GM12878 (cell line): ENCODE results near the gene UNC93B1. TPM values are rescaled to one million over a fixed set of nuclear protein-coding genes. Genes with fewer than 3 reads are reported as not detected.
A peak's percentile ranks its signal among the peaks of the same experiment; 100 is the strongest.

Experiments
- ATAC-seq: fragments of 200-7000 bp; cut with Tn5 transposase; 3 replicates; pipeline ENCODE4 v1.9.1; 2020; ENCODE audit warnings: mild to moderate bottlenecking, moderate library complexity
- BruUV-seq: library from RNA; stranded (reverse); fragments of 400-500 nt; replicated peaks from 2 replicates; lab custom pipeline; 2021; lab: Mats Ljungman, UMichigan
- CTCF ChIA-PET: fragments of 300-600 bp; sonication (Branson Sonifier 250); formaldehyde crosslinking; extraction: SDS; loops from one replicate; lab custom pipeline; 2021; ENCODE audit warnings: inconsistent platforms; lab: Yijun Ruan, JAX
- POLR2A ChIA-PET: fragments of 350-600 bp; formaldehyde crosslinking; extraction: SDS; loops from one replicate; lab custom pipeline; 2021; ENCODE audit warnings: inconsistent platforms; lab: Charles Lee
- RAD21 ChIA-PET: fragments of 300-600 bp; sonication (Branson Sonifier 250); formaldehyde crosslinking; loops from one replicate; lab custom pipeline; 2023; ENCODE audit warnings: antibody characterized with exemption; ENCODE audit not compliant: unreplicated experiment; lab: Charles Lee
- SMC1A ChIA-PET: fragments of 300-600 bp; sonication (Branson Sonifier 250); formaldehyde crosslinking; loops from one replicate; lab custom pipeline; 2023; ENCODE audit not compliant: unreplicated experiment, uncharacterized antibody; lab: Charles Lee
- DNase-seq: peaks from one replicate; pipeline ENCODE4 v3.0.0-alpha.2; 2011; ENCODE audit warnings: low read depth, low spot score
- FAIRE-seq: peaks from 3 replicates; lab custom pipeline; 2011; peaks lifted over from hg19 to GRCh38; lab: Jason Lieb, UNC
- H2AFZ ChIP-seq: 2 replicates; pipeline ENCODE4 v1.6.0; 2011; ENCODE audit warnings: low read depth, low read length, control low read depth; ENCODE audit not compliant: control insufficient read depth
- H3K27ac ChIP-seq: 2 replicates; pipeline ENCODE4 v1.5.1; 2011; ENCODE audit warnings: control low read depth; ENCODE audit not compliant: control insufficient read depth, insufficient read depth
- H3K27me3 ChIP-seq, 2 experiments: replicated peaks in 1 of 2; 2 replicates each; pipeline versions ENCODE4 v1.6.0 to v1.6.1; 2011; ENCODE audit warnings: low read length in 1 of 2; ENCODE audit not compliant: control insufficient read depth in 2 of 2, insufficient read depth in 2 of 2
- H3K36me3 ChIP-seq, 2 experiments: 2 replicates each; pipeline ENCODE4 v1.5.1; 2011; ENCODE audit warnings: low read length in 1 of 2; ENCODE audit not compliant: control insufficient read depth in 2 of 2, insufficient read depth in 2 of 2
- H3K4me1 ChIP-seq: 2 replicates; pipeline ENCODE4 v1.6.1; 2011; ENCODE audit warnings: mild to moderate bottlenecking, low read length, moderate library complexity, mixed read lengths; ENCODE audit not compliant: control insufficient read depth, insufficient read depth
- H3K4me2 ChIP-seq: 2 replicates; pipeline ENCODE4 v1.6.0; 2011; ENCODE audit warnings: control low read depth; ENCODE audit not compliant: control insufficient read depth, insufficient read depth
- H3K4me3 ChIP-seq: fragments of 200-600 bp; sonication (generic); 2 replicates; pipeline ENCODE4 v1.5.1; 2016
- H3K79me2 ChIP-seq: 2 replicates; pipeline ENCODE4 v1.6.0; 2011; ENCODE audit warnings: low read length; ENCODE audit not compliant: control insufficient read depth, insufficient read depth
- H3K9ac ChIP-seq: 2 replicates; pipeline ENCODE4 v1.8.0; 2011; ENCODE audit warnings: low read length, control low read depth, mixed read lengths; ENCODE audit not compliant: control insufficient read depth, insufficient read depth
- H3K9me3 ChIP-seq: replicated peaks from 3 replicates; pipeline ENCODE4 v1.5.1; 2011; ENCODE audit warnings: mild to moderate bottlenecking, low read length; ENCODE audit not compliant: control insufficient read depth, insufficient read depth
- H4K20me1 ChIP-seq: 2 replicates; pipeline ENCODE4 v1.6.0; 2011; ENCODE audit not compliant: control insufficient read depth, insufficient read depth
- ASH2L ChIP-seq: fragments of 300-600, 200-600 bp; sonication (generic); IDR thresholded peaks from 2 replicates; pipeline ENCODE4 v1.6.1; 2017; ENCODE audit warnings: low read depth, mild to moderate bottlenecking, borderline replicate concordance
- NR2C2 ChIP-seq: IDR thresholded peaks from 2 replicates; pipeline ENCODE4 v1.6.1; 2011; ENCODE audit warnings: borderline replicate concordance, low read depth; ENCODE audit not compliant: control insufficient read depth, insufficient read length
- ZBED1 ChIP-seq: IDR thresholded peaks from 2 replicates; pipeline ENCODE4 v1.6.1; 2016; ENCODE audit warnings: borderline replicate concordance
- ZNF24 ChIP-seq: fragments of 450-650 bp; IDR thresholded peaks from 2 replicates; pipeline ENCODE4 v1.6.1; 2017; ENCODE audit warnings: antibody characterized with exemption, mild to moderate bottlenecking
- WGBS: methylation state at CpG from one replicate; pipeline ENCODE4 v1.1.6; 2016; ENCODE audit warnings: low lambda C conversion rate; ENCODE audit not compliant: insufficient replicate concordance, insufficient coverage; ENCODE audit errors: missing lambda C conversion rate; 5-methylcytosine and 5-hydroxymethylcytosine counted together
- in situ Hi-C: fragments of 300-500 bp; cut with MboI; formaldehyde crosslinking; loops from 9 replicates; pipeline ENCODE4 v1.14.3; 2018; ENCODE audit warnings: mixed read lengths
- intact Hi-C: fragments of 100-400 bp; cut with micrococcal nuclease; formaldehyde crosslinking; loops from one replicate; pipeline ENCODE4 v1.14.2; 2022; ENCODE audit not compliant: unreplicated experiment
- polyA plus RNA-seq, 11 experiments: library from polyadenylated mRNA; depleted of rRNA in 4 of 11; unstranded in 6 of 11; stranded (reverse) in 5 of 11; fragments of >200 nt; fragmentation: Nextera tagmentation in 4 of 11; fragmentation: Illumina TruSeq in 1 of 11; extraction: Ambion mirVana in 4 of 11; extraction: Trizol in 1 of 11; gene quantifications; 1 replicate in 1 of 11; 2 replicates in 10 of 11; pipeline versions ENCODE4 v1.2.1 to v1.2.3, GENCODE V29; 2011 to 2016; ENCODE audit warnings: inconsistent platforms in 2 of 11, missing spikeins in 2 of 11, low read depth in 1 of 11
- total RNA-seq, 4 experiments: library from RNA; depleted of rRNA in 3 of 4; stranded (reverse); fragments of >200 nt in 3 of 4; fragmentation: Illumina TruSeq in 1 of 4; extraction: Trizol in 1 of 4; gene quantifications; 2 replicates each; pipeline versions ENCODE4 v1.2.1 to v1.2.3, GENCODE V29; 2013 to 2021
- TF ChIP-seq, protein P1 (sequence below): IDR thresholded peaks from 2 replicates; pipeline ENCODE4 v1.6.1; 2011; ENCODE audit warnings: borderline replicate concordance, low read depth, mild to moderate bottlenecking, moderate library complexity, mixed read lengths, low read length; ENCODE audit not compliant: insufficient read depth; ENCODE audit errors: extremely low read length
- TF ChIP-seq, protein P2 (sequence below): IDR thresholded peaks from 2 replicates; pipeline ENCODE4 v1.6.1; 2011; ENCODE audit warnings: borderline replicate concordance, low read depth, mild to moderate bottlenecking, moderate library complexity, low read length; ENCODE audit not compliant: insufficient read depth, poor library complexity, severe bottlenecking
- TF ChIP-seq, protein P3 (sequence below), 3 experiments: IDR thresholded peaks in 2 of 3; conservative IDR thresholded peaks in 1 of 3; 2 replicates each; pipeline ENCODE4 v1.5.1; 2011; ENCODE audit warnings: low read depth in 3 of 3, low read length in 3 of 3, mild to moderate bottlenecking in 3 of 3, control low read depth in 2 of 3, moderate library complexity in 2 of 3, inconsistent platforms in 1 of 3, mixed read lengths in 1 of 3; ENCODE audit not compliant: control insufficient read depth in 2 of 3, insufficient read depth in 1 of 3; ENCODE audit errors: extremely low read depth in 1 of 3

UNC93B1 gene
- total and polyA plus RNA-seq, 10 of the 15 experiments (the other 5 are each of a cell fraction or from before 2014, with no cell fraction given), result 1.3 to 79.7 (median 36.3) TPM

- TF ChIP-seq ZNF24 (no peak), NR2C2 (no peak), ASH2L (no peak)
- TF ChIP-seq, protein P1, sequence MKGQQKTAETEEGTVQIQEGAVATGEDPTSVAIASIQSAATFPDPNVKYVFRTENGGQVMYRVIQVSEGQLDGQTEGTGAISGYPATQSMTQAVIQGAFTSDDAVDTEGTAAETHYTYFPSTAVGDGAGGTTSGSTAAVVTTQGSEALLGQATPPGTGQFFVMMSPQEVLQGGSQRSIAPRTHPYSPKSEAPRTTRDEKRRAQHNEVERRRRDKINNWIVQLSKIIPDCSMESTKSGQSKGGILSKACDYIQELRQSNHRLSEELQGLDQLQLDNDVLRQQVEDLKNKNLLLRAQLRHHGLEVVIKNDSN, result no peak
- TF ChIP-seq, protein P2, sequence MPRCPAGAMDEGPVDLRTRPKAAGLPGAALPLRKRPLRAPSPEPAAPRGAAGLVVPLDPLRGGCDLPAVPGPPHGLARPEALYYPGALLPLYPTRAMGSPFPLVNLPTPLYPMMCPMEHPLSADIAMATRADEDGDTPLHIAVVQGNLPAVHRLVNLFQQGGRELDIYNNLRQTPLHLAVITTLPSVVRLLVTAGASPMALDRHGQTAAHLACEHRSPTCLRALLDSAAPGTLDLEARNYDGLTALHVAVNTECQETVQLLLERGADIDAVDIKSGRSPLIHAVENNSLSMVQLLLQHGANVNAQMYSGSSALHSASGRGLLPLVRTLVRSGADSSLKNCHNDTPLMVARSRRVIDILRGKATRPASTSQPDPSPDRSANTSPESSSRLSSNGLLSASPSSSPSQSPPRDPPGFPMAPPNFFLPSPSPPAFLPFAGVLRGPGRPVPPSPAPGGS, result no peak
These were observed 18.6 kb upstream of the UNC93B1 start (continued) for GRCh38 chr11:68022531-68022930.

GRCh38 chr11:68021167-68021787 lies 17.4 kb upstream of the UNC93B1 start:
- RAD21 ChIA-PET, result interaction anchor here (0.8 kb wide), 1 partner anchor 12 kb away, joined by 3 read pairs; no protein-coding TSS in a partner anchor
- Histone ChIP-seq H3K9ac (no peak overlapping the region), H4K20me1 (no peaks in the 10 kb centered on the region), H3K27me3 (no peaks in the 10 kb centered on the region; a peak in 1 of 4 replicates), H3K27ac (no peak overlapping the region), H3K79me2 (no peaks in the 10 kb centered on the region), H3K9me3 (no peaks in the 10 kb centered on the region), H3K4me1 (peaks cover 3% of the 10 kb centered on the region; the same call in 1 of the 2 replicates), H3K4me3 (no peak overlapping the region), H3K4me2 (no peak overlapping the region), H3K36me3 (no peaks in the 10 kb centered on the region), H2AFZ (no peak overlapping the region)
- BruUV-seq, result no TSS peak
- DNase-seq (no peak), ATAC-seq (peak; percentile 38; the same call in 2 of the 3 replicates), FAIRE-seq (no peak)
- intact Hi-C loops (loop anchor here (10.0 kb wide), 1 partner anchor 434 kb away; no protein-coding TSS in a partner anchor), in situ Hi-C loops (no loop called here)
- no peak for TF ChIP-seq ZBED1
- TF ChIP-seq, protein P3, sequence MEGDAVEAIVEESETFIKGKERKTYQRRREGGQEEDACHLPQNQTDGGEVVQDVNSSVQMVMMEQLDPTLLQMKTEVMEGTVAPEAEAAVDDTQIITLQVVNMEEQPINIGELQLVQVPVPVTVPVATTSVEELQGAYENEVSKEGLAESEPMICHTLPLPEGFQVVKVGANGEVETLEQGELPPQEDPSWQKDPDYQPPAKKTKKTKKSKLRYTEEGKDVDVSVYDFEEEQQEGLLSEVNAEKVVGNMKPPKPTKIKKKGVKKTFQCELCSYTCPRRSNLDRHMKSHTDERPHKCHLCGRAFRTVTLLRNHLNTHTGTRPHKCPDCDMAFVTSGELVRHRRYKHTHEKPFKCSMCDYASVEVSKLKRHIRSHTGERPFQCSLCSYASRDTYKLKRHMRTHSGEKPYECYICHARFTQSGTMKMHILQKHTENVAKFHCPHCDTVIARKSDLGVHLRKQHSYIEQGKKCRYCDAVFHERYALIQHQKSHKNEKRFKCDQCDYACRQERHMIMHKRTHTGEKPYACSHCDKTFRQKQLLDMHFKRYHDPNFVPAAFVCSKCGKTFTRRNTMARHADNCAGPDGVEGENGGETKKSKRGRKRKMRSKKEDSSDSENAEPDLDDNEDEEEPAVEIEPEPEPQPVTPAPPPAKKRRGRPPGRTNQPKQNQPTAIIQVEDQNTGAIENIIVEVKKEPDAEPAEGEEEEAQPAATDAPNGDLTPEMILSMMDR (IDR thresholded peaks at IDR 0.05 in 2 of 3, conservative IDR thresholded peaks at IDR 0.05 in 1 of 3; ENCODE audit: control insufficient read depth in 2 of 3, extremely low read depth in 1 of 3, insufficient read depth in 1 of 3, low read depth in 3 of 3, low read length in 3 of 3), result peak; percentile 11 to 41 (median 26); a peak in 3 of 6 replicates
- CTCF ChIA-PET, result interaction anchor here (1.1 kb wide), 1 partner anchor 13 kb away, joined by 4 read pairs; no protein-coding TSS in a partner anchor
- WGBS, result 18% methylated on average over 25 of the region's 27 CpGs
- SMC1A ChIA-PET, result no interaction called here
- POLR2A ChIA-PET, result no interaction called here
